UCSD-AML1 (cell line): ENCODE measurements around the gene TMEFF1.

Source experiments
- DNase-seq: peaks from one replicate; lab custom pipeline; 2025; ENCODE audit not compliant: unreplicated experiment; lab: John Stamatoyannopoulos, UW

The TMEFF1 gene

DNA sequence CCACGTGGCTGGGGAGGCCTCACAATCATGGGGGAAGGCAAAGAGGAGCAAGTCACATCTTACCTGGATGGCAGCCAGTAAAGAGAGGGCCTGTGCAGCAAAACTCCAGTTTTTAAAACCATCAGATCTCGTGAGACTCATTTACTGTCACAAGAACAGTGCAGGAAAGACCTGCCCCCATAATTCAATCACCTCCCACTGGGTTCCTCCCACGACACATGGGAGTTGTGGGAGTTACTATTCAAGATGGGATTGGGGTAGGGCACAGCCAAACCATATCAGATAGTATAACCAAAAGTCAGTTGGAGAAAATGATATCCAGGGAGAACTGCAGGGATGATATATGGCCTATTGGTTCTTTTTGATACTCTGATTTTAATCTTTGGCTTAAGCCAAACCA lies 94.9 kb downstream of the TMEFF1 start:
- DNase-seq = no peak

DNA sequence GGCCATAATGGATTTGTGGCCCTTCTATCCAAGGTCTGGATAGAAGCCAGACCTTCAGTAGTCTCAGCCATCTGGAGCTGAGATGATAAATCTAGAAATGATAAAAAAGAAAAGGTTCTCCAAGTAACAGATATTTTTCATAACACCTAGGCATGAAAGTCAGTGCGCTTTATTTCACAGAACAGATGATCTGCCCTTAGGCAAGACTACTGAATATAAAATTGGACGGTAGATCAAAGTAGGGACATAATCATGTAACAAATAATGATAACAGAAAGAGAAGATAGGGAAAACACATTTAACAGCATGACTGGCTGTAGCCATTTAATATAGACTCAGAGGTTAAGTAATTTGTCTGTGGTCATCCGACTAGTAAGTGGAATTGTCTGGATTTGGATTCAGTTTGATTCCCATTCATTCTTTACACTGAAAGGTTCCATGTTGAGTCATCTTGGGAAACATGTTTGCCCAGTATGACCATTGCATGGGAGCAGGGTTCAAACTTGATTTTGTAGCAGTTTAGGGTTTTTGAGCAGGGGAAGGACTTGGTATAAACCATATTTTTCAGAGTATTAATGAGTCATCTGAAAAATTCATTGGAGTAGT lies 100.8 kb downstream of the TMEFF1 start:
- no peak for DNase-seq

DNA sequence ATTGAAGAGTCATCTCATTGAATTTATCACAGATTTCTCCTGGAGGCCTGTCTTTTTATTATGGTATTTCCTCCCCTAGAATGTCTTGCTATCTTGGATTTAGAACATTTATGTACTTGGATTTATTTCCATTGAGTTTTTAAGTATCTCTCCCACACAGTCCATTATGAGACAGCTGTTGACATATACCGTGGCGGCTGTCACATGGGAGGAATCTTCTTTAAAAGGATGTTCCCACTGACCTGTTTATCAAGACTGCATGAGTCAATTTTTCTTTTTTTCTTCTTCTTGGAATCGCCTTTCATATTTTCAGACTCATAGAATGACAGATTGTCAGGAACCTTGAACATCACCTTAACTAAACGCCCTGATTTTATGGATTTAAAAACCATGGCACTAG lies 102.1 kb downstream of the TMEFF1 start:
- DNase-seq = no peak

DNA sequence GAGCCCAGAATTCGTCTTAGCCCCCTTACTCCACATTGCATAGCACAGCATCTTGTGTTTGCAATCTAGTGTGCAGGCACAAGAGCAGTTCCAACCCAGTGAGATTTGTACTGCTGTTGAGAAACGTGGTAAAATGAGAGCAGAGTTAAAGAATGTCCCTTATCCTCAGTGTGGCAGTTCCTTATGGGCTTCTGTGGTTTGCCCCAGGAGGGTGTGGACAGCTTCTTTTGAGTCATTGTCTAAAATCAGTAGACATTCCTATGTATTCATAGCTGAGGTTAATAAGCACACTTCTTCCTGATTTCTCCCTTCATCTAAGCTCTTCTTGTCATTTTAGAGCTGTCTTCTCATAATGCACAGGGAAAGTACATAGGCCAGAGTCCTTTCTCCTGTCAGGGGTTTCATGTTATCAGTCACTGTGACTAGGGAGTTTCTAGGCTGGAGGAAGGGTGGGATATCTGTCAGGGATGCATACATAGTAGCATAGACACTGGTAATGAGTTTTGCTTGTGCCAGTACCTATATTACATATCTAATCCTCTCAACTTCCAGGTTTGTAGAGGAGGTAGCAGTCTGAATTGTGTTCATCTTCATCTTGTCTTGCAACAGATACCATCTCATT lies 102.9 kb downstream of the TMEFF1 start:
- DNase-seq = no peak

DNA sequence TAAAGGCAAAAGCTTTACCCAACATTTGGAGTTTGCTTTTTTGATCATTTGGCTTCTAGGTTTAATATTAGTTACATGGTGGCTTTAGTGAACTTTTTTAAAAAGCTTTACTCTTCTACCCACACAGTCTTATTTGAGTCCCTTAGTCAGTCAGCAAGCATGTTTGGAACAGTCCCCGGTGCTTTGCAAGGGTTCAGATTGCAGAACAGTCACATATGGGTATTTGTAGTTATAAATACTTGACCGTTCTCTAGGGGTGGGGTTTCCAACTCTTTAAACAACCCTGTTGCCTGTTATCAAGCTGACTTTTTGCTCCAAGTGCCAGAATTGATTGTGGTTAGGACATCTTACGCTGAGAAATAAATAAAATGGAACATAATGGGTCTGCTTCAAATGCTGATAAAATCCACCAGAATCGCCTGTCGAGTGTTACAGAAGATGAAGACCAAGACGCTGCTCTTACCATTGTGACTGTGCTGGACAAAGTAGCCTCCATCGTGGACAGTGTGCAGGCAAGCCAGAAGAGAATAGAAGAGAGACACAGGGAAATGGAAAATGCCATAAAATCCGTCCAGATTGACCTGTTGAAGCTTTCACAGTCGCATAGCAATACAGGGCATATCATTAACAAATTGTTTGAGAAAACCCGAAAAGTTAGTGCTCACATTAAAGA lies 105.0 kb downstream of the TMEFF1 start, which contains the start of gene CAVIN4:
CAVIN4 (plus strand) TSS at position 304 of the 673 bp plus-strand sequence; CDS start at position 369, 65 bp downstream.
- no peak for DNase-seq

DNA sequence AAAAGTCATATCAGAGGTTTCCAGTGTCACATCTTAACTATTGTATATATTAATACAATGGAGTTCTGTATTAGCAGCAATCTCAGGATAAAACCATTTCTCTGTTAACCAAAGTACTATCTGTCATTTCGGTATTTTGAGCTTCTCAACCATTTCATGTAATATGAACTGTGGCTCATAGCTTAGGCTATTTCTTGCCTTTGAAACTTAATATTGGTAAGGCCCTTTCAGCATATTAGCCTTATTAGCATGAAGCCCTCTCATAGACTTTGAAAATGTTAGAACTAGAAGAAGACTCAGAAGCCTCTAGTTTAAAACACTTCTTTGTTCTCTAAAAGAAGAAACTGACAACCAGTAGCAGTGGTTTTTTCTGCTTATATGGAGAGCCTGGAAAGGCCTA lies 105.7 kb downstream of the TMEFF1 start:
- DNase-seq = no peak

DNA sequence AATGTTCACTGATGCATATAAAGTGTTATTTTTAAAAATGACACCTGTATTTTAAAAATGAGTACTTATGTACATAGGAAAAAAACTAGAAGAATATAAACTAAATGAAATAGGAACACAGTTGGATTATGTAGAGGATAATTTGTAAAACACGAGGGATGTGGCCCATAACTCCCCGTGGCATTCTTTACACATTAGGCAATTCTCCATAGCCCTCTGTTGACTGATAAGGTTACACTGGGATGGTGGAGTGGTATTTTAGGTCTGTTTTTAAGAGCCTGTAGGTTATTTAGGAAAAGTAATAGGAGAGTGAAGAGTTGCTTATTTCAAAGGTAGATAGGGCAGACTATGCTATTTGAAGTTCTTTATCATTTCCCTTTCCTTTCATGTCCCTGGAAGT lies 106.7 kb downstream of the TMEFF1 start:
- no peak for DNase-seq

DNA sequence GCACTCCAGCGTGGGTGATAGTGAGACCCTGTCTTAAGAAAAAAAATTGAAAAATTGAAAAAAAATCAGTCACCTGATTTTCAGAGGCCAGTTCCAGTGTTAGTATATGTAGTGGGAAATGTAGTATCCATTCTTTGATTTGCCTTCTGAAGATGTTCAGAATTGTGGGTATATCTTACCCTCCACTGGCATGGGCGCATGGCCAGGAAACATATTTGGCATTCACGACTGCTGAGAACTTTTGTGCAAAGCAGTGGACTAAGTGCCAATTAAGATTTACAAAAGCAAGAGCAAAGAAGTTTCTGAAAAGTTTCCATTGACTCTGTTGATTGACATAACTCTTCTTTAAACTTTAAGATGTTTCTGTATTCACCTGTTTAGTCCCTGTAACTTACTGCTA lies 107.3 kb downstream of the TMEFF1 start:
- DNase-seq = no peak

DNA sequence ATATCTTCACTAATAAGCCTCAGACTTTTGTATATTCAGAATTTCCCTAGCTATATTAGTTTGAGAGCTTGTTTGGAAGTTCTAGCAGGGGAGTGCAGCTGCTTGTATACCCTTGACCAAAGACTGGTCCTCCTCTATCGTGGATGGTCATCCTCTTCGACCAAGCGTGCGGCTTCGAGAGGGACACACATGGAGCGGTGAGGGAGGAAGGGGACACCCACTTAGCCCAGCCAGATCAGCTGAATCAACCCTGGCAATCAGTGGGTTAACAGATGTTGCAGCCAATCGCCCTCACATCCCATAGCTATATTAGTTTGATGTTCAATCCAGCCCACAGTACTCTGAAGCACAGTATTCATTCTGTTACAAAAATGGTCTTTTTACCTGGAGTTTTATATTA lies 108.1 kb downstream of the TMEFF1 start:
- DNase-seq = no peak

DNA sequence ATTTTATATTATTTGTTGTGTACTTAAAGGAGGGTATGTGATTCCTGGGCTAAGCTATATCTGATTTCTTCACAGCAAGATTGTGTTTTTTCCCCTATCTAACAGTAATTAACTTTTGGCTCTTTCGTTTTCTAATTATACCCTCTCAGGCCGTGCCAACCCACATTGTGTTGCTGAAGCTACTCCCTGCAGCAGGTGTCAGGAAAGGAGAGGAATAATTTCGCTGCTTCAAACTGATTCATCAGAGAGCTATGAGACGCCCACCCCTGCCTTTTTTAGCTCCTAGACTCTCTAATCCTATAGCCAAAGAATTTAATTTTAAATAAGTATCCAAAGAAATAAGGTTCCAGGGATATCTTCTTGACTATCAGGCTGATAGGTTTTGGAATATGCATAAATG lies 108.7 kb downstream of the TMEFF1 start:
- no peak for DNase-seq

DNA sequence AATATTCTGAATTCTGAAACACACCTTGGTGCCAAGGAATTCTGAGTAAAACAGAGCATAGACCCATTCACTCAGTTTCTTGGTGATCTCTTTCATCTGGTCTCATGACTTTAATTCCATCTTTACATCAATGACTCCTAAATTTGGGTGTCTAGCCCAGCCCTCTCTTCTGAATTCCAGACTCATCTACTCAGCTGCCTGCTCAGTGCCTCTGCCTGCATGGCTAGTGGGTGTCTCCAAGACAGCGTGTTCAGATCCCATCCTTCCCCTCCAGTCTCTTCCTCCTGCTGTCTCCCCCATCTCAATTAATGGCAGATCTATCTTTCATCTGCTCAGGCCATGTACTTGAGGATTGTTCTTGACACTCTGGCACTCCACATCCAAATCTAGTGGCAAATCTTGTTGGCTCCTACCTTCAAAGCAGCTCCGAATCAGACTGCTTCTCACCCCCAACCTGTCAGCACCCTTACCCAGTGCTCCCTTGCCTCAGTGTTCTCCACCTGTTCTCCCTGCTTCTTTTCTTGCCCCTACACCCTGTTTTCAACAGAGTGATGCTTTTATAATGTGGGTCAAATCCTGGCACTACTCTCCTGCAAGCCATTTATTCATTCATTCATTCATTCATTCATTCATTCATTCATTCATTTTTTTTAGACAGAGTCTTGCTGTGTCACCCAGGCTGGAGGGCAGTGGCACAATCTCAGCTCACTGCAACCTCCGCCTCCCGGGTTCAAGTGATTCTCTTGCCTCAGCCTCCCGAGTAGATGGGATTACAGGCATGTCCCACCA lies 110.3 kb downstream of the TMEFF1 start:
- DNase-seq = no peak

DNA sequence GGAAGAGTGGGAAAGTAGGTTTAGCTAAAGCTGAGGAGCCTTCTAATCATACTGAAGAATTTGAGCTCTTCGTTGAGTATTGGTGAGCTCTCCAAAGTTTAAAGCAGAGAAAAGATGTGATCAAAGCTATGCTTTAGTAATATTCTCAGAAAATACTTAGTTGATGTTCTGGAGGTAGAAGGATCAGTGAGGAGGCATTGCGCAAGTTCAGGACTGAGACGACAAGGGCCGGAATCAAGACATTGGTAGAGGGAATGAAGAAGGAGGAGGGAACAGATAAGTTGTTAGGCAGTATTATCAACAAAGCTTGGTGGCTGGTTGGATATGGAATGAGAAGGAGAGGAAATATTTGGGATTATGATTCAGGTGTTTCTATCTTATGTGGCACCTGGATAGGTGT lies 112.0 kb downstream of the TMEFF1 start:
- no peak for DNase-seq

DNA sequence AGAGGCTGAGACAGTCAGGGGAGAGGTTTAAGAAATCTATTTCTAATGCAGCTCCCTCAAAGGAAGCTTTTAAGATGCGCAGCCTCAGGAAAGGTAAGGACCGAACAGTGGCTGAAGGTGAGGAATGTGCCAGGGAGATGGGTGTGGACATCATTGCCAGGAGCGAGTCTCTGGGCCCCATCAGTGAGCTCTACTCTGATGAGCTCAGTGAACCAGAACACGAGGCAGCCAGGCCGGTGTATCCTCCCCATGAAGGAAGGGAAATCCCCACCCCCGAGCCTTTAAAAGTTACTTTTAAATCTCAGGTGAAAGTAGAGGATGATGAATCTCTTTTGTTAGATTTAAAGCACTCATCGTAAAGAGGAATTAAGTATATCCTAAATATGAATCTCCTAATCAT lies 113.1 kb downstream of the TMEFF1 start:
- no peak for DNase-seq

DNA sequence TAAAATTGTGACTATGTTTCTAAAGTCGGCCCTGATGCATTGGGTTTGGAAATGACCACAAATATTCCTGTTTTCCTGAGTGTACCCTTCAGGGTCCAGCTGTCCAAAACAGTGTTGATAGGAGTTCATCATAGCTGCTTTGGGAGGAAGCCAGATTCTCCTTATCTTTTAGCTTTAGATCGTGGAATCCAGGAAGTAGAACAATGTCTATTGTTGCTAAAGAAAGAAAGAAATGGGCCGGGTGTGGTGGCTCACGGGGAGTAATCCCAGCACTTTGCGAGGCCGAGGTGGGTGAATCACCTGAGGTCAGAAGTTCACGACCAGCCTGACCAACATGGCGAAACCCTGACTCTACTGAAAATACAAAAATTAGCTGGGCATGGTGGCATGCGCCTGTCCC lies 114.4 kb downstream of the TMEFF1 start:
- DNase-seq = no peak

DNA sequence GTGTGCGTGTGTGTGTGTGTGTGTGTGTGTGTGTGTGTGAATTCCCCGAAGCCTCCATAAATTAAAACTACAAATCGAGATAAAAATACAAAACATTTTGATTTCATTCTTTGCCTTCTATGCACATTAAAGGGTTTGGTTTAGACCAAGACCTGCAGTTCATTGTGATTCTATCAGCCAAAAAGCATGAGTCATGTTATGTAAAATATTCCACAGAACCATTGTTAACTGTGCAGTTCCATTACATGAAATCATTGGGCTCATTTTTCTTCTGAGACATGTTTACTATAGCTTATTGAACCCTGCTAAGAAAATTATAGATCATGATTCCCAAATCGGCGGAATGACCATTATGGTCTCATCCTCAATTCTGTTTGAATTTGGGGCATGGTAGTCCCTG lies 116.6 kb downstream of the TMEFF1 start:
- DNase-seq = no peak

DNA sequence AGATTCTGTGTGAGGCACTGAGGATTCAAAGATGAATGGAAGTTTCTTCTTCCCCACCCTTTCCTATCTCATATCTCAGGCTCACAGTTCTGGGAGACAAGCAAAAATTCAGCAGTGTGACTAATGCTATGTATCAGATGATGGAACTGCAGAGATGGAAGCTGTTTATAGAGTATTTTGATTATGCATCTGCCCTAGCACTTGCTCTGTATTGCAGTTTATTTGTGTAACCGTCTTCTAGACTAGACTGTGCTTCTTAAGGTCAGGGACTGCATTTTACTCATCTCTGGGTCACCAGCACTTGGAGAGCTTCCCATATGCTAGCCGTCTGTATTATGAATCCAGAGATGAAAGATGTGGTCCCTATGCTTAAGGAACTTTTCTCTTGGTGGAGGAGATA lies 117.5 kb downstream of the TMEFF1 start:
- no peak for DNase-seq

DNA sequence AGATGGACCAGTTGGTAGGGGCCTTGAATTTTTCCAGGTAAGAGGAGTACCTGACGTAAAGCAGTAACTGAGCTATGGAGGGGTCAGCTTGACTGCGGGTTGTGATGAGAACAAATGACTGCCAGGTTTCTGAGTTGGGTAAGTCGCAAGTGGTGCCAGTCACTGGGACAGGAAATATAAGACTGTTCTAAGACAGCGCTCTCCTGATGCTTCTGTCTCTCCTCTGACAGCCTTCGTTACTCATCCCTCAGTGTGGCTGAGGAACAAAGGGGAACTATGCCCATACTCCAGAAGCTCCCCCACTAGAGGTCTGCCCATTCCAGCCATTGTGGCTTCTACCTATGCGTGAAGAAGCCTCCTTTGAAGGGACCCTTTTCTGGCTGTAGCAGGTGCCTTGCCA lies 118.2 kb downstream of the TMEFF1 start:
- no peak for DNase-seq

DNA sequence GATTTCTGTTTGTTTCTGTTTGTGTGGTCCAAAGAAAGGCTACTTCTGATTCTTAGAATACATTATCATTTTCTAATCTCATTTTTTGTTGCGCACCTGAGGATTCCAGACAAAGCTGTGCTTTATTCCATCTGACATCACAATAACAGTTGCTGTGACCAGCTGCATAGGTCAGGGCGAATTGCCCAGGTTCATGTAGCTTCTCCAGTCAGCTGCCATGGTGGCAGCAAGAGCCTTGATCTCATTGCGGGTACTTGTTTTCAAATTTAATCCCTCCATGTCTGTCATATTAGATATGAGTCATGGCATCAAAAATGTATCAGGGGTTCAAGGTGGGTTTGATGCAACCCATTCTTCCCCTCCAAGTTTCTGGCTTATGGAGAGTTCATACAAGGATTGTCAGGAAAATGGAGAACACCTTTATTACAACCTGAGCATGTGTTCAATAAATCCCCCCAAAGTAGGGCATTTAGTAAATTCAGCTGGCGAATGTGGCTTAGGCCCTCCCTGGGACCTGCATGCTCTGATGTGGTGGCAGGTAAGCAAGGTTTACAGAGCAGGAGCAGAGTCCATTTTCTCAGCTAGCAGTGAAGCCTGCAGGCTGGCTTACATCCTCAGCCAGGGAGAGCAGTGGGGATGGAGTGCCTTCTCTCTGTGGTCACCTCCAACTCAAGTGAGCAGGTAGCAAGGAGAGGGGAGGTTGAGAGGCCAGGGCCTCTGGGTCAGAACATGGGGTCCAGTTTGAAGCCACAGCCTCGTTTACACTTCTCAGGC lies 118.9 kb downstream of the TMEFF1 start:
- no peak for DNase-seq

DNA sequence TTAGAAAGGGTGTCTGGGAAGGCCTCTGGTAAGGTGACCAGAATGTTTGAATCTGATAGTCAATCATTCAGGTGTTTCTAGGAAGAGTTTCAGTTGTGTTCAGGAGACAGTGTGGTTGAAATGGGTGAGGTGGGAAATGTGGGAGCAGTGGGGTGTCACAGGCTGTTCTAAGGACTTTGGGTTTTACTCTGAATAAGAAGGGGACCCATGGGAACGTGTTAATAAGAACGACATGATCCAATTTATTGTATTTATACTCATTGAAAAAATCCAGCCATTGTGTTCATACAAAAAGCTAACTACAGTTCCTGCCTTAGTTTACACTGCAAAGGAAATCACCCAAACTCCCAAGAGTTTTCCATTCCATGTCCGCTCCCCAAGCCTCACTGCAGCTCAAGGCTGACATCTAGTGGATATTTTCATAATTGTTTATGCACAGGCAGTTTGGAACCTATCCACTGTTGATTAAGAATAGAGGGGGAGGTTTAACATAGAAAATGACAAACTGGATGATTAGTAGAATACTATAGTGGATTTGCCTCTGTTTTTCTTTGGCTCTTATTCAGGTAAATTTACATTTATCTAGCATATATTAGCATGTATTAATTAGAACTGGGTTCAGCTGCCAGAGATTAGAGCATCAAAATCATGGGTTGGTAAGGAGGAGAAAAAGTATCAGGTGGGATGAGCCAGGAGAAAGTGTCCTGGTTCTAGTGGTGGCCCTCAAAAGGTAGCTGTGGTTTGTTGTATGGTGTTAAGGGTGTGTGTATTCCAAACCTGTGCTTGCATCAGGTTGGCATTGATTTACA lies 122.6 kb downstream of the TMEFF1 start:
- DNase-seq = no peak

DNA sequence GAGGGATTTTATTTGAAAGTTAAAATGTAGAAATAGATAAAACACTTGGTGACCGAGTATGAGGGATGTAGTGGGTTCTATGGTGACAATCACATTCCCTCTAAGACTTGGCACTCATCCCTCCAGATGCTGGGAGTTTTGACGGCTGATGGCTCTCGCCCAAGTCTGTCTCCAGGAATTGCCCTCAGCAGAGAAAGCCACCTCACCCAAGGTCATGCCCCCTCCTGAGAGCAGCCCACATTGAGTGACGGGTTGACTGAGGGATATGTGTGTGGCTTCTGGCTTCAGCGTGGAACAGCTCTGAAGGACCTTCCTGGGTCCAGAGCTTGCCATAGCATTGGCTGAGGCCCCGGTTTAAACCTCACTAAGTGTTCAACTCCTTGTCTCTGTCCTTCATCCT lies 124.3 kb downstream of the TMEFF1 start:
- no peak for DNase-seq
